ENCODE data around the gene IRF2.

Gene IRF2

DNA sequence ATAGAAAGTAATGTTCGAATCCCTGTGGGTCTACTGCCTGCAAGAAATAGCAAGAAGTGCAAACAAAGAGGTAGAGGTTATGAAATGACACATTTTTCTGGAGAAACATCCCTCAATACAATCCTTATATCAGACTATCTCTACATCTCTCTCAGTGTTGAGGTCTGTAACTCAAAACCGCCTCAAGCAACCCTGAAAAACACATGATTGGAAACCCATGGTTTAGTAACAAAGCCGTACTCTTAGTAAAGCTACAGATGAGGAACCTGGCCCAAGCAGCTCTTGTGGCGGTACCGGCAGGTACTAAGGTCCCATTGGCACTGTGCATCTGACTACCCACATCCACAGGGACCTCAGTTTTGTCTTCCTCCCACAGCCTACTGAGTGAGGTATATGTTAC, 53.9 kb downstream of the IRF2 start:
- no peak for TF ChIP-seq ARNTL (CRISPR knock-in tag; IDR thresholded peaks at IDR 0.05; ENCODE audit: borderline replicate concordance, low read depth)
- TF ChIP-seq ZC3H10 (CRISPR knock-in tag; IDR thresholded peaks at IDR 0.05): no peak
- no peak for TF ChIP-seq CSDC2 (CRISPR knock-in tag; IDR thresholded peaks at IDR 0.05)
- TF ChIP-seq ZFP3 (CRISPR knock-in tag; IDR thresholded peaks at IDR 0.05): no peak
- TF ChIP-seq TCF4 (CRISPR knock-in tag; IDR thresholded peaks at IDR 0.05; ENCODE audit: borderline replicate concordance): no peak
- no peak for TF ChIP-seq SNAI2 (CRISPR knock-in tag; IDR thresholded peaks at IDR 0.05)
- TF ChIP-seq TOX (CRISPR knock-in tag; IDR thresholded peaks at IDR 0.05; ENCODE audit: borderline replicate concordance): no peak
- TF ChIP-seq, protein P1, sequence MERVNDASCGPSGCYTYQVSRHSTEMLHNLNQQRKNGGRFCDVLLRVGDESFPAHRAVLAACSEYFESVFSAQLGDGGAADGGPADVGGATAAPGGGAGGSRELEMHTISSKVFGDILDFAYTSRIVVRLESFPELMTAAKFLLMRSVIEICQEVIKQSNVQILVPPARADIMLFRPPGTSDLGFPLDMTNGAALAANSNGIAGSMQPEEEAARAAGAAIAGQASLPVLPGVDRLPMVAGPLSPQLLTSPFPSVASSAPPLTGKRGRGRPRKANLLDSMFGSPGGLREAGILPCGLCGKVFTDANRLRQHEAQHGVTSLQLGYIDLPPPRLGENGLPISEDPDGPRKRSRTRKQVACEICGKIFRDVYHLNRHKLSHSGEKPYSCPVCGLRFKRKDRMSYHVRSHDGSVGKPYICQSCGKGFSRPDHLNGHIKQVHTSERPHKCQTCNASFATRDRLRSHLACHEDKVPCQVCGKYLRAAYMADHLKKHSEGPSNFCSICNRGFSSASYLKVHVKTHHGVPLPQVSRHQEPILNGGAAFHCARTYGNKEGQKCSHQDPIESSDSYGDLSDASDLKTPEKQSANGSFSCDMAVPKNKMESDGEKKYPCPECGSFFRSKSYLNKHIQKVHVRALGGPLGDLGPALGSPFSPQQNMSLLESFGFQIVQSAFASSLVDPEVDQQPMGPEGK (CRISPR knock-in tag; IDR thresholded peaks at IDR 0.05; ENCODE audit: borderline replicate concordance): no peak
- no peak for TF ChIP-seq ESRRG (CRISPR knock-in tag; IDR thresholded peaks at IDR 0.05)
- no peak for ATAC-seq

DNA sequence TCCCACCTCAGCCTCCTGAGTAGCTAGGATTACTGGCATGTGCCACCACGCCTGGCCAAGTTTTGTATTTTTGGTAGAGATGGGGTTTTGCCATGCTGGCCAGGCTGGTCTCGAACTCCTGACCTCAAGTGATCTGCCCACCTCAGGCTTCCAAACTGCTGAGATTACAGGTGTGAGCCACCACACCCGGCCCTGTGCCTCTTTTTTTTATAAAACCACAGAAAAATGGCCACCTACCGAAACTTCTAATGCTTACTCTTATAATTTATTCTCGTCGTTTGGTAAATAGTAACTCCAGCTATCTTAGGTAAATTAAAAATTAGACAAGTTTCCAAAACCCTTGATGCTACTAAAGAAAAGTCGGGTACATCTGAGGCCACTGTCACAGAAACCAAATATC, 54.4 kb downstream of the IRF2 start:
- TF ChIP-seq ZNF8 (CRISPR knock-in tag; IDR thresholded peaks at IDR 0.05): no peak
- TF ChIP-seq GLIS3 (CRISPR knock-in tag; IDR thresholded peaks at IDR 0.05): no peak
- TF ChIP-seq ARNTL (CRISPR knock-in tag; IDR thresholded peaks at IDR 0.05; ENCODE audit: borderline replicate concordance, low read depth): no peak
- TF ChIP-seq ZNF70 (CRISPR knock-in tag; IDR thresholded peaks at IDR 0.05): no peak
- TF ChIP-seq, protein P1 (CRISPR knock-in tag; IDR thresholded peaks at IDR 0.05; ENCODE audit: borderline replicate concordance): no peak
- TF ChIP-seq BACH2 (CRISPR knock-in tag; IDR thresholded peaks at IDR 0.05; ENCODE audit: borderline replicate concordance): no peak
- no peak for TF ChIP-seq TOX (CRISPR knock-in tag; IDR thresholded peaks at IDR 0.05; ENCODE audit: borderline replicate concordance)
- no peak for TF ChIP-seq OSR1 (CRISPR knock-in tag; IDR thresholded peaks at IDR 0.05)
- no peak for TF ChIP-seq CSDC2 (CRISPR knock-in tag; IDR thresholded peaks at IDR 0.05)
- TF ChIP-seq ZFP30 (CRISPR knock-in tag; IDR thresholded peaks at IDR 0.05): no peak
- no peak for TF ChIP-seq ZFP3 (CRISPR knock-in tag; IDR thresholded peaks at IDR 0.05)
- TF ChIP-seq SNAI2 (CRISPR knock-in tag; IDR thresholded peaks at IDR 0.05): no peak
- no peak for TF ChIP-seq PPARA (CRISPR knock-in tag; IDR thresholded peaks at IDR 0.05; ENCODE audit: borderline replicate concordance)
- TF ChIP-seq, protein P2, sequence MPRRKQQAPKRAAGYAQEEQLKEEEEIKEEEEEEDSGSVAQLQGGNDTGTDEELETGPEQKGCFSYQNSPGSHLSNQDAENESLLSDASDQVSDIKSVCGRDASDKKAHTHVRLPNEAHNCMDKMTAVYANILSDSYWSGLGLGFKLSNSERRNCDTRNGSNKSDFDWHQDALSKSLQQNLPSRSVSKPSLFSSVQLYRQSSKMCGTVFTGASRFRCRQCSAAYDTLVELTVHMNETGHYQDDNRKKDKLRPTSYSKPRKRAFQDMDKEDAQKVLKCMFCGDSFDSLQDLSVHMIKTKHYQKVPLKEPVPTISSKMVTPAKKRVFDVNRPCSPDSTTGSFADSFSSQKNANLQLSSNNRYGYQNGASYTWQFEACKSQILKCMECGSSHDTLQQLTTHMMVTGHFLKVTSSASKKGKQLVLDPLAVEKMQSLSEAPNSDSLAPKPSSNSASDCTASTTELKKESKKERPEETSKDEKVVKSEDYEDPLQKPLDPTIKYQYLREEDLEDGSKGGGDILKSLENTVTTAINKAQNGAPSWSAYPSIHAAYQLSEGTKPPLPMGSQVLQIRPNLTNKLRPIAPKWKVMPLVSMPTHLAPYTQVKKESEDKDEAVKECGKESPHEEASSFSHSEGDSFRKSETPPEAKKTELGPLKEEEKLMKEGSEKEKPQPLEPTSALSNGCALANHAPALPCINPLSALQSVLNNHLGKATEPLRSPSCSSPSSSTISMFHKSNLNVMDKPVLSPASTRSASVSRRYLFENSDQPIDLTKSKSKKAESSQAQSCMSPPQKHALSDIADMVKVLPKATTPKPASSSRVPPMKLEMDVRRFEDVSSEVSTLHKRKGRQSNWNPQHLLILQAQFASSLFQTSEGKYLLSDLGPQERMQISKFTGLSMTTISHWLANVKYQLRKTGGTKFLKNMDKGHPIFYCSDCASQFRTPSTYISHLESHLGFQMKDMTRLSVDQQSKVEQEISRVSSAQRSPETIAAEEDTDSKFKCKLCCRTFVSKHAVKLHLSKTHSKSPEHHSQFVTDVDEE (CRISPR knock-in tag; IDR thresholded peaks at IDR 0.05): no peak
- TF ChIP-seq, protein P3, sequence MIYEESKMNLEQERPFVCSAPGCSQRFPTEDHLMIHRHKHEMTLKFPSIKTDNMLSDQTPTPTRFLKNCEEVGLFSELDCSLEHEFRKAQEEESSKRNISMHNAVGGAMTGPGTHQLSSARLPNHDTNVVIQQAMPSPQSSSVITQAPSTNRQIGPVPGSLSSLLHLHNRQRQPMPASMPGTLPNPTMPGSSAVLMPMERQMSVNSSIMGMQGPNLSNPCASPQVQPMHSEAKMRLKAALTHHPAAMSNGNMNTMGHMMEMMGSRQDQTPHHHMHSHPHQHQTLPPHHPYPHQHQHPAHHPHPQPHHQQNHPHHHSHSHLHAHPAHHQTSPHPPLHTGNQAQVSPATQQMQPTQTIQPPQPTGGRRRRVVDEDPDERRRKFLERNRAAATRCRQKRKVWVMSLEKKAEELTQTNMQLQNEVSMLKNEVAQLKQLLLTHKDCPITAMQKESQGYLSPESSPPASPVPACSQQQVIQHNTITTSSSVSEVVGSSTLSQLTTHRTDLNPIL (CRISPR knock-in tag; IDR thresholded peaks at IDR 0.05; ENCODE audit: low read depth): no peak
- TF ChIP-seq ESRRG (CRISPR knock-in tag; IDR thresholded peaks at IDR 0.05): no peak
- TF ChIP-seq RARB (CRISPR knock-in tag; IDR thresholded peaks at IDR 0.05): no peak
- no peak for ATAC-seq

DNA sequence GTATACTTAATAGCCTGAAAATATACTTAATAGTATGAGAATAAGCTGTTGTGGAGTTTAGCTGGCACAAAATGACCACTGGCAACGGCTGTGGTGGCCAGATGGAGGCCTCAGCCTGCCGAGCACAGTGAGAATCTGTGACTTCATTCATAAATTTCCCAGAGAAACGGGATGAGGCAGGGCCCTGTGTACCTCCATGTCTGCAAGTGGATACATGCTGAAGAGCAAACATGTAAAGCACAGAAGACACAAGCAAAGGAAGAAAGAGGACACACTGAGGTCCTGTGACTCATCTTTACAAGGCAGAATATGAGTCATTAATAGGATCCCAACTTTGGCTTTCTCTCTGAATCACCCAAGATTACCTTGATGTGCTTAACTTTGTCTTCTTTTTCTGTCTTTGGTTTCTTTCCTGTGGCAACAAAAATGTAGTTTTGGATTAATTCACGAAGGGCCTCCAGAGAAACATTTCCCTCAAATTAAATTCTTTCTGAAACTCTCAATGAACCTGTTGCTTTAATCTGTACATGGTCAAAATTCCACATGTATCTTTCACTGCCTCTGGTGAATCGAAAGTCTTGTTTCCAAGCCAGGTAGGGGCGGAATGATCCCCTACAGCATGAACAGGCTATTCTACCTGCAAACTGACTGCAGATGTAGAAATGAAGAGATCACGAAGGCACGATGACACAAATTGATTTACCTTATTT, 56.4 kb downstream of the IRF2 start:
- ATAC-seq: peak; percentile 94
- TF ChIP-seq ZNF8 (CRISPR knock-in tag; IDR thresholded peaks at IDR 0.05) (no peak), TOX (CRISPR knock-in tag; IDR thresholded peaks at IDR 0.05; ENCODE audit: borderline replicate concordance) (no peak), CSDC2 (CRISPR knock-in tag; IDR thresholded peaks at IDR 0.05) (no peak), ZNF70 (CRISPR knock-in tag; IDR thresholded peaks at IDR 0.05) (no peak)
- TF ChIP-seq, protein P2 (CRISPR knock-in tag; IDR thresholded peaks at IDR 0.05): no peak
- TF ChIP-seq, protein P3 (CRISPR knock-in tag; IDR thresholded peaks at IDR 0.05; ENCODE audit: low read depth): no peak
- TF ChIP-seq, protein P4, sequence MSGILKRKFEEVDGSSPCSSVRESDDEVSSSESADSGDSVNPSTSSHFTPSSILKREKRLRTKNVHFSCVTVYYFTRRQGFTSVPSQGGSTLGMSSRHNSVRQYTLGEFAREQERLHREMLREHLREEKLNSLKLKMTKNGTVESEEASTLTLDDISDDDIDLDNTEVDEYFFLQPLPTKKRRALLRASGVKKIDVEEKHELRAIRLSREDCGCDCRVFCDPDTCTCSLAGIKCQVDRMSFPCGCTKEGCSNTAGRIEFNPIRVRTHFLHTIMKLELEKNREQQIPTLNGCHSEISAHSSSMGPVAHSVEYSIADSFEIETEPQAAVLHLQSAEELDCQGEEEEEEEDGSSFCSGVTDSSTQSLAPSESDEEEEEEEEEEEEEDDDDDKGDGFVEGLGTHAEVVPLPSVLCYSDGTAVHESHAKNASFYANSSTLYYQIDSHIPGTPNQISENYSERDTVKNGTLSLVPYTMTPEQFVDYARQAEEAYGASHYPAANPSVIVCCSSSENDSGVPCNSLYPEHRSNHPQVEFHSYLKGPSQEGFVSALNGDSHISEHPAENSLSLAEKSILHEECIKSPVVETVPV (CRISPR knock-in tag; IDR thresholded peaks at IDR 0.05): no peak
- TF ChIP-seq, protein P5, sequence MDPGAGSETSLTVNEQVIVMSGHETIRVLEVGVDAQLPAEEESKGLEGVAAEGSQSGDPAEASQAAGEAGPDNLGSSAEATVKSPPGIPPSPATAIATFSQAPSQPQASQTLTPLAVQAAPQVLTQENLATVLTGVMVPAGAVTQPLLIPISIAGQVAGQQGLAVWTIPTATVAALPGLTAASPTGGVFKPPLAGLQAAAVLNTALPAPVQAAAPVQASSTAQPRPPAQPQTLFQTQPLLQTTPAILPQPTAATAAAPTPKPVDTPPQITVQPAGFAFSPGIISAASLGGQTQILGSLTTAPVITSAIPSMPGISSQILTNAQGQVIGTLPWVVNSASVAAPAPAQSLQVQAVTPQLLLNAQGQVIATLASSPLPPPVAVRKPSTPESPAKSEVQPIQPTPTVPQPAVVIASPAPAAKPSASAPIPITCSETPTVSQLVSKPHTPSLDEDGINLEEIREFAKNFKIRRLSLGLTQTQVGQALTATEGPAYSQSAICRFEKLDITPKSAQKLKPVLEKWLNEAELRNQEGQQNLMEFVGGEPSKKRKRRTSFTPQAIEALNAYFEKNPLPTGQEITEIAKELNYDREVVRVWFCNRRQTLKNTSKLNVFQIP (CRISPR knock-in tag; IDR thresholded peaks at IDR 0.05; ENCODE audit: borderline replicate concordance, low read depth): no peak
